HPDE6-E6E7 (cell line): Measurements from ENCODE around the gene FOXO3.
"Not testable (repeated sequence)": the region's sequence is repeated elsewhere in the genome, so short reads cannot be mapped to it uniquely, and the experiment has no call there.

Source experiments
- DNase-seq: peaks from one replicate; pipeline ENCODE4 v3.0.0; 2011; ENCODE audit warnings: missing footprints; ENCODE audit errors: extremely low spot score

Gene FOXO3

DNA sequence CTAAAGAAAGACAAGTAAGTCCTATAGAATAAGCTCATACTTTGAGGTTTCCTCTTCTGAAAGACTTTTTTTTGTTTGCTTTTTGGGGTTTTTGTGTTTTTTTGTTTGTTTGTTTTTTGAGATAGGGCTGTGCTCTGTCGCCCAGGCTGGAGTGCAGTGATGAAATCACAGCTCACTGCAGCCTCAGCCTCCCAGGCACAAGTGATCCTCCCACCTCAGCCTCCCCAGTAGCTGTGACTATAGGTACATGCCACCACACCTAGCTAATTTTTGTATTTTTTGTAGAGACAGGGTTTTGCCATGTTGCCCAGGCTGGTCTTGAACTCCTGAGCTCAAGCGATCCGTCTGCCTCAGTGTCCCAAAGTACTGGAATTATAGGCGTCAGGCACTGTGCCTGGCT lies 98.1 kb downstream of the FOXO3 start:
- not testable (repeated sequence) for DNase-seq

DNA sequence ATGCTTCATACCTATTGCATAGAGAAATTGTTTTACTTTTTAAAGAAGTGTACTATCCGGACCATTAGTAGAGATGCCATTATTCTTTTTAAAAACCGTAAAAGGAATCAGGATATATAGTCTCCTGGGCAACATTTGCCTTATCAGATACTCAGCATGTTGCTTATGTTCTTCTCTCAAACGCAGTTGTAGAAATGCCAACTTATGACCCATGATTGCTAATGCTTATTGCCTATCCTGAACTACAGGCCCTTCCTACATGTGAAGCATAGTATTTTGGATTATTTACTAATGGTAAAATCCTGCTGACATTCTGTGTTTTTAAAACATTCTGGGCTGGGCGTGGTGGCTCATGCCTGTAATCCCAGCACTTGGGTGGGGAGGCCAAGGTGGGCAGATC lies 99.5 kb downstream of the FOXO3 start:
- no peak for DNase-seq

- no peak for DNase-seq
Measured at GRCh38 chr6:108661430-108661829, 100.7 kb downstream of the FOXO3 start.

DNA sequence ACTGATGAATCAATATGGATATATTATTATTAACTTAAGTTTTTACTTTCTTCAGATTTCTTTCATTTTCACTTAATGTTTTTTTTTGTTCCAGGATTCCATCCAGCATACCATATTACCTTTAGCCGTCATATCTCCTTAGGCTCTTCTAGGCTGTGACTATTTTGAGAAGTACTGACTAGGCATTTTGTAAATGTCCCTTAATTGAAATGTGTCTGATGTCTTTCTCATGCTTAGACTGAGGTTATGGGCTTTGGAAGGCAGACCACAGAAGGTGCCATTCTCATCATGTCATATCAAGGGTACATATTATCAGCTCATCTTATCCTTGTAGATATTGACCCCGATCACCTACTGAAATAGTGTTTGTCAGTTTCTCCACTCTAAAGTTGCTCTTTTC lies 101.3 kb downstream of the FOXO3 start:
- DNase-seq, result no peak

GRCh38 chr6:108662702-108663101 lies 102.0 kb downstream of the FOXO3 start:
- DNase-seq, result no peak

DNA sequence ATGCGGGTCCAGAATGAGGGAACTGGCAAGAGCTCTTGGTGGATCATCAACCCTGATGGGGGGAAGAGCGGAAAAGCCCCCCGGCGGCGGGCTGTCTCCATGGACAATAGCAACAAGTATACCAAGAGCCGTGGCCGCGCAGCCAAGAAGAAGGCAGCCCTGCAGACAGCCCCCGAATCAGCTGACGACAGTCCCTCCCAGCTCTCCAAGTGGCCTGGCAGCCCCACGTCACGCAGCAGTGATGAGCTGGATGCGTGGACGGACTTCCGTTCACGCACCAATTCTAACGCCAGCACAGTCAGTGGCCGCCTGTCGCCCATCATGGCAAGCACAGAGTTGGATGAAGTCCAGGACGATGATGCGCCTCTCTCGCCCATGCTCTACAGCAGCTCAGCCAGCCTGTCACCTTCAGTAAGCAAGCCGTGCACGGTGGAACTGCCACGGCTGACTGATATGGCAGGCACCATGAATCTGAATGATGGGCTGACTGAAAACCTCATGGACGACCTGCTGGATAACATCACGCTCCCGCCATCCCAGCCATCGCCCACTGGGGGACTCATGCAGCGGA lies 102.9 kb downstream of the FOXO3 start:
- not testable (repeated sequence) for DNase-seq

- no peak for DNase-seq
Measured at GRCh38 chr6:108665495-108666196, 104.9 kb downstream of the FOXO3 start.

- no peak for DNase-seq
Measured at GRCh38 chr6:108666656-108667260, 106.0 kb downstream of the FOXO3 start.

- no peak for DNase-seq
Measured at GRCh38 chr6:108667993-108668392, 107.3 kb downstream of the FOXO3 start.

- DNase-seq, result no peak
Measured at GRCh38 chr6:108669673-108670072, 109.0 kb downstream of the FOXO3 start.

GRCh38 chr6:108671175-108671574 lies 110.5 kb downstream of the FOXO3 start:
- DNase-seq, result no peak

GRCh38 chr6:108671790-108672189 lies 111.1 kb downstream of the FOXO3 start:
- DNase-seq, result no peak

DNA sequence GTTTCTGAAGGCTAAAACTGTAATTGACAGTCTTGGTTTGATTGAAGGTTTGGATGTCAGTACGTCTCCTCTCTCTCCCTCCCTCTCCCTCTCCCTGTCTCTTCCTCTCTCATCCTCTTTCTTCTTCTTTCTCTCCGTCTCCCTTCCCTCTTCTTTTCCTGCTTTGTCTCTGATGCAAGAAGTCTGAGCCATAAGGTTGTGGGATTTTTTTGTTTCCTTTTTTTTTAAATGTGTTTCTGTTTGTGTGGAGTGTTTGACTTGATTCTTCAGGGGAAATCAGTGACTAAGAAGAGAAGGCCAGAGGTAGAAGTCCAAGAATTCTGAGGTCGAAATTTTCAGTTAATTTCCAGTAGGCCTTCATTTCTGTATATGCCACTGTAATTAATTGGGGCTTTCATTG lies 111.9 kb downstream of the FOXO3 start:
- no peak for DNase-seq

DNA sequence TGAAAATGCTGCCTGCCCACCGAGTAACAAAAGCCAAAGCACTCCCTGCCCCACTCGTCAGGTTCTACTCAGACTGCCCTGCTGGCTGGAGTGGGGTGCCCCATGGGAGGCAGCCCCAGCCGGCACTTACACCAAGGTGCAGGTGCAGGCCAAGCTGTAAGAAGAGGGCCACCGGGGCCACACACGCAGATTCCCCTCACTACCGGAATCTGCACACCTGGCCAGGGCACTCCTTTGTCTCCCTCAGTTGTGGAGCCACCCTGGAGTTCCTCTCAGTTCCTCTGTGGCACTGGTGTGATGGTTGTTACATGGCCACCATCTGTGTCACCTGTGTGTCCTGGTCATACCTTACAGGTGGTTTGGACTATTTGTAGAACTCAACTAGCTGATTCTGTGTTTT lies 112.4 kb downstream of the FOXO3 start:
- DNase-seq, result no peak

DNA sequence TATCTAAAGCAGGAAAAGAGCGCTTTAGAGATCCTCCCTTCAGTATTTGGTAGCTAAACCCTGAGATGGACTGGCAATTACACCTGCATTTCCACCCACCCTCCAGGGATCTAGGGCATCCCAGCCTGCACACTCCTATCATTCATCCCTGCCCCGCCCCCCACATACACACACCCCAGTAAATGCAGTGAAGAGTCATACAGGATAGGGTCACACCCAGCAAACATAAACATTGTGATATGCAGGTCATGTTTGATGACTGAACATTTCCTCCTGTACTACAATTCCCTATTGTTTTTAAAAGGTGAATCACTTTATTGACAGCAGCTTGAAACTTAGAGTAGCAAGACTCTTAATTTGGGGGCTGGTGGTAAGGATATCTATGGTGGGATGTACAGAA lies 112.9 kb downstream of the FOXO3 start:
- DNase-seq, result peak; percentile 82

DNA sequence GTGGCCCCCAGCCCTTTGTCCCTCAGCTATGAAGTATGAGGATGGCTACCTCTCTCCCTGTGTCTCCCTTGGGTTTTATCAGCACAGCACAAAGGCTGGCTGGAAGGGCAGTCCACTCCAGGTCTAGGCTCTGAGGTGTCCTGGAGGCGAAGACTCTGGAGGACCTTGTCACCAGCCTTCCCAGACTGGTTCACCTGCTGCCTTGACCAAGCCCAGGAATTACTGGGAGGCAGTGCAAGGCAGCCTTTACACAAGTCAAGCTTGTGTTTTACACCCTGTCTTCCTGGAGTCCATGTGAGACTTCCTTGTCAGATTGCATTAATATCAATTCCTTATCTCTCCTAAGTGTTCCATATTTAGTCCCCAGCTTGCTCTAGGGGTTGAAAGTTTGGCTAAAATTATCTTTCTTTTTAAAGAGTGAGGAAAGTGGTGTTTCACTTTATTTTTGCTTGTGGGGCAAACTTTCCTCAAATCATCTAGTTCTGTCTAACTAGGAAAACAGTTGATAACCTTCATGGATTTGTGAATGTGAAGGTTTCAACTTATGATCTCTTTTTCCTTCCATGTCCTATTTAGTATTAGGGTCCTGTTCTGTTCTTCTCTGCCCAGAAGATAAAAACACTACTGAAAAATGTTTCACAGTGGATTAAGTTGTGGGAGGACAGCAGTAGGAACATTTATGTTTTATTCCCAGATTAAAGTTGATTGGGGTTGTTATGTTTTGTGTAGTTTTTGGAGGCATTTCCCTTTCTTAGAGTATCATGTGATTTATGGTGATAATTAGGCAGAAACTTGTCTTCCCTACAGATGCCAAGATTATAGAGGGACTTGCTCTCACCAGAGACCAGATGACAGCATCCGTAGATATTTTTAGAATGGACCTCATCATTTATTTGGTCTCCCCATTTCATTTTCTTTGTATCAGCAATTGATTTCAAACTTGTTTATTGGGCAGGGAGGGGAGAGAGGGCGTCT lies 114.8 kb downstream of the FOXO3 start:
- DNase-seq, result no peak

DNA sequence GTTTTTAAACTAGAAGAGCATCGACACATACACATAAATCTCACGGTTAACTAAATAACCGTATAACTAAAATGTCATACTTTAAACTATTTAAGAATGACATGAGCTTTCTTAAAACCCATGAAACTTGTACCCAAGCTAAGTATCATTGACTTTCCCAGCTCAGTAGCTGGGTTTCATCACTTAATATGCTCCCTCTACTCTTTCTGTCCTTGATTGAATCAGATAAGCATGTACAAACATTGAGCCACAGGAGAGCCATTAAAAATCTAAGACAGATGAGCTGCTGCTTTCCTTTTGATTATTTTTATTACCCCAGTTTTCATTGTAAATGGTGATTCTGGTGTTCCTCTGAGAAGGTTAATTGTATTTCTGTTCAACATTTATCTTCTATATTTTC lies 115.8 kb downstream of the FOXO3 start:
- DNase-seq, result no peak

DNA sequence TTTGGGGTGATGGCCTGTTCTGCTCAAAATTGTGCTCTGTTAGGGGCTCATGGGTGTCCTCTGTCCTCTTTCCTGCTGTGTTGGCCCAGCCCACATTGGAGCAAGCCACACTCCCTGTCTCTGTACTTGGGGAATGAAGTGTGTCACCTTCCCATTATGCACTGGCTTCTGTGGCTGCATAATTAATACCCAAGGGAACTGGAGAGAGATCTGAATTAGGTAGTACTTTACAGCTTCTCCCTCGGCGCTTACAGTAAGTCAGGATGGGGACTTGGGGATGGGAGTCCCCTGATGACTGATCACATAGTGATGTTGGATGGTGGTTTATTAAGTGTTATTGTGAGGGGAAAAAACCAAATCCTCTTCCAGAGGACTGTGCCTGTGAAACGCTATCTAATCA lies 116.6 kb downstream of the FOXO3 start:
- DNase-seq, result no peak

- no peak for DNase-seq
Measured at GRCh38 chr6:108677894-108678293, 117.2 kb downstream of the FOXO3 start.

GRCh38 chr6:108680314-108680713 lies 119.6 kb downstream of the FOXO3 start:
- DNase-seq, result not testable (repeated sequence)

DNA sequence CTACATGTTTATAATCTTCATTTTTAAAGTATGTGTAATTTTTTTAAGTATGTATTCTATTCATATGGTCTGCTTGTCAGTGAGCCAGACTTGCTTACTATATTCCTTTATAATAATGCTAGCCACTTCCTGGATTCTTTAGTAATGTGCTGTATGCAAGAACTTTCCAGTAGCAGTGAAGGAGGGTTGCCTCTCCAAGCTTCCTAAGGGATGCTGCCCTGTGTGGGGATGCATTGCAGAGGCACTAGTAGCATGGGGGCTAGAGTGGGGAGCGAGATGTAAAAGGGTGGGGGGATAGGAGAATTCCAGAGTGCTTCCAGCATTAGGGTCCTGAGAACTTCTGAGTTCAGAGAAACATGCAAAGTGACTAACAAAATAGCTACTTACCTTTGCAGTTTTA lies 121.0 kb downstream of the FOXO3 start:
- not testable (repeated sequence) for DNase-seq
